Mesenchymal stem cell (in vitro differentiated cells and primary cell): ENCODE measurements around the gene SAMHD1.
A peak's percentile ranks its signal among the peaks of the same experiment; 100 is the strongest.

ENCODE experiments used
- DNase-seq: peaks from one replicate; pipeline ENCODE4 v3.0.0-alpha.2; 2013
- H2AFZ ChIP-seq: one replicate; pipeline ENCODE4 v1.6.1; 2013; ENCODE audit warnings: low read depth, mild to moderate bottlenecking, control low read depth, inconsistent platforms, low read length, moderate library complexity
- H2AK5ac ChIP-seq: 2 replicates; pipeline ENCODE4 v1.6.1; 2013; ENCODE audit warnings: low read length, moderate library complexity, mild to moderate bottlenecking, inconsistent platforms; ENCODE audit not compliant: severe bottlenecking
- H2BK120ac ChIP-seq: one replicate; pipeline ENCODE4 v1.6.1; 2013; ENCODE audit warnings: low read depth, mild to moderate bottlenecking, inconsistent platforms, low read length, moderate library complexity
- H2BK12ac ChIP-seq, 2 experiments: one replicate each; pipeline ENCODE4 v1.6.1; 2013; ENCODE audit warnings: inconsistent platforms in 2 of 2, low read length in 2 of 2, mild to moderate bottlenecking in 2 of 2, moderate library complexity in 2 of 2, control low read depth in 1 of 2
- H2BK15ac ChIP-seq: one replicate; pipeline ENCODE4 v1.6.1; 2013; ENCODE audit warnings: mild to moderate bottlenecking, low read depth, inconsistent platforms; ENCODE audit not compliant: poor library complexity, severe bottlenecking
- H2BK5ac ChIP-seq: 2 replicates; pipeline ENCODE4 v1.6.1; 2013; ENCODE audit warnings: low read depth, mild to moderate bottlenecking, low read length, control low read depth, inconsistent platforms; ENCODE audit not compliant: poor library complexity, severe bottlenecking
- H3K14ac ChIP-seq, 2 experiments: one replicate each; pipeline ENCODE4 v1.6.1; 2013; ENCODE audit warnings: inconsistent platforms in 2 of 2, low read length in 2 of 2, control low read depth in 1 of 2, mild to moderate bottlenecking in 1 of 2, moderate library complexity in 1 of 2
- H3K18ac ChIP-seq, 2 experiments: one replicate each; pipeline ENCODE4 v1.6.1; 2013; ENCODE audit warnings: inconsistent platforms in 2 of 2, low read length in 2 of 2, control low read depth in 1 of 2, low read depth in 1 of 2, mild to moderate bottlenecking in 1 of 2
- H3K23ac ChIP-seq, 2 experiments: one replicate each; pipeline ENCODE4 v1.6.1; 2013; ENCODE audit warnings: inconsistent platforms in 2 of 2, low read length in 2 of 2, mild to moderate bottlenecking in 2 of 2, moderate library complexity in 2 of 2, control low read depth in 1 of 2
- H3K27ac ChIP-seq: 2 replicates; pipeline ENCODE4 v1.5.1; 2013; ENCODE audit warnings: mild to moderate bottlenecking, moderate library complexity, low read length, control low read depth, inconsistent platforms; ENCODE audit not compliant: poor library complexity, severe bottlenecking
- H3K27me3 ChIP-seq, 2 experiments: 2 replicates each; pipeline versions ENCODE4 v1.6.1 to v1.7.0; 2013; ENCODE audit warnings: low read length in 2 of 2, mild to moderate bottlenecking in 2 of 2, moderate library complexity in 2 of 2, control low read depth in 1 of 2, inconsistent platforms in 1 of 2; ENCODE audit not compliant: control insufficient read depth in 1 of 2, insufficient read depth in 1 of 2
- H3K36me3 ChIP-seq, 2 experiments: 2 replicates each; pipeline versions ENCODE4 v1.6.1 to v1.7.0; 2013; ENCODE audit warnings: low read length in 2 of 2, control low read depth in 1 of 2, inconsistent platforms in 1 of 2, low read depth in 1 of 2, mild to moderate bottlenecking in 1 of 2; ENCODE audit not compliant: insufficient read depth in 2 of 2, control insufficient read depth in 1 of 2
- H3K4ac ChIP-seq, 2 experiments: one replicate each; pipeline ENCODE4 v1.6.1; 2013; ENCODE audit warnings: inconsistent platforms in 2 of 2, low read length in 2 of 2, mild to moderate bottlenecking in 2 of 2, moderate library complexity in 2 of 2, control low read depth in 1 of 2, low read depth in 1 of 2
- H3K4me1 ChIP-seq: 2 replicates; pipeline ENCODE4 v1.6.1; 2013; ENCODE audit warnings: low read depth, low read length, control low read depth; ENCODE audit not compliant: control insufficient read depth, insufficient read depth
- H3K4me2 ChIP-seq: 2 replicates; pipeline ENCODE4 v1.6.1; 2013; ENCODE audit warnings: low read length, mild to moderate bottlenecking, inconsistent platforms; ENCODE audit not compliant: poor library complexity, severe bottlenecking
- H3K4me3 ChIP-seq, 2 experiments: 2 replicates each; pipeline versions ENCODE4 v1.5.1 to v1.7.0; 2013; ENCODE audit warnings: low read length in 2 of 2, mild to moderate bottlenecking in 2 of 2, control low read depth in 1 of 2, low read depth in 1 of 2; ENCODE audit not compliant: insufficient read depth in 1 of 2
- H3K79me1 ChIP-seq: replicated peaks from 2 replicates; pipeline ENCODE4 v1.6.1; 2013; ENCODE audit warnings: mild to moderate bottlenecking, control low read depth, low read length, inconsistent platforms; ENCODE audit not compliant: poor library complexity, severe bottlenecking
- H3K9ac ChIP-seq: 2 replicates; pipeline ENCODE4 v1.7.0; 2013; ENCODE audit warnings: mild to moderate bottlenecking, low read length, moderate library complexity
- H3K9me3 ChIP-seq: 2 replicates; pipeline ENCODE4 v1.7.0; 2013; ENCODE audit warnings: mild to moderate bottlenecking, low read length; ENCODE audit not compliant: control insufficient read depth
- H4K8ac ChIP-seq: one replicate; pipeline ENCODE4 v1.6.1; 2013; ENCODE audit warnings: inconsistent platforms, mild to moderate bottlenecking, low read length, moderate library complexity
- H4K91ac ChIP-seq: one replicate; pipeline ENCODE4 v1.6.1; 2013; ENCODE audit warnings: mild to moderate bottlenecking, low read length, inconsistent platforms
- WGBS: methylation state at CpG from one replicate; pipeline ENCODE4 v1.1.7; 2013; ENCODE audit warnings: mixed read lengths; 5-methylcytosine and 5-hydroxymethylcytosine counted together

Gene SAMHD1

GRCh38 chr20:36854348-36855240 lies 96.9 kb downstream of the SAMHD1 start:
- Histone ChIP-seq H3K18ac (peak overlapping the region in 1 of 2 experiments; percentile 24), H4K8ac (peak overlapping the region; percentile 70), H3K4me2 (no peak overlapping the region), H2BK15ac (peak overlapping the region; percentile 73), H2BK12ac (peak overlapping the region in 1 of 2 experiments; percentile 10), H3K4me1 (peaks cover 39% of the 10 kb centered on the region), H2BK120ac (no peak overlapping the region), H3K4me3 (no peak overlapping the region), H3K79me1 (peaks cover 27% of the 10 kb centered on the region), H3K14ac (no peak overlapping the region), H2AFZ (no peak overlapping the region), H4K91ac (peak overlapping the region; percentile 8), H3K9me3 (no peaks in the 10 kb centered on the region), H2AK5ac (no peak overlapping the region), H3K27ac (no peak overlapping the region), H3K36me3 (peaks cover 10 to 28% of the 10 kb centered on the region in 2 experiments), H3K4ac (peak overlapping the region in 1 of 2 experiments; percentile 11), H3K27me3 (no peaks in the 10 kb centered on the region), H3K23ac (peak overlapping the region in 1 of 2 experiments; percentile 34), H2BK5ac (no peak overlapping the region), H3K9ac (peak overlapping the region; percentile 68)
- no peak for DNase-seq
- WGBS, result 85% methylated on average over 20 of the region's 21 CpGs

GRCh38 chr20:36852187-36852586 lies 99.3 kb downstream of the SAMHD1 start:
- Histone ChIP-seq H3K4me3 (no peak overlapping the region), H3K18ac (no peak overlapping the region), H3K9me3 (no peaks in the 10 kb centered on the region), H3K36me3 (peaks cover 4 to 20% of the 10 kb centered on the region in 2 experiments), H3K4ac (peak overlapping the region in 1 of 2 experiments; percentile 70), H3K9ac (peak overlapping the region; percentile 46), H3K14ac (no peak overlapping the region), H4K91ac (peak overlapping the region; percentile 27), H4K8ac (peak overlapping the region; percentile 25), H3K27me3 (no peaks in the 10 kb centered on the region), H3K23ac (no peak overlapping the region), H2BK12ac (no peak overlapping the region), H2AK5ac (no peak overlapping the region), H3K79me1 (peaks cover 28% of the 10 kb centered on the region), H2BK5ac (no peak overlapping the region), H2BK15ac (peak overlapping the region; percentile 7), H3K4me2 (no peak overlapping the region), H2AFZ (no peak overlapping the region), H3K27ac (no peak overlapping the region), H3K4me1 (peaks cover 37% of the 10 kb centered on the region), H2BK120ac (no peak overlapping the region)
- no peak for DNase-seq
- 98% methylated on average over 12 of the region's 12 CpGs for WGBS

GRCh38 chr20:36851490-36851889 lies 100.0 kb downstream of the SAMHD1 start:
- no peaks in the 10 kb centered on the region for H3K27me3 ChIP-seq
- H3K23ac ChIP-seq, result no peak overlapping the region
- H3K14ac ChIP-seq, result no peak overlapping the region
- H4K91ac ChIP-seq, result no peak overlapping the region
- peaks cover 33% of the 10 kb centered on the region for H3K4me1 ChIP-seq
- no peaks in the 10 kb centered on the region for H3K9me3 ChIP-seq
- H2AFZ ChIP-seq, result no peak overlapping the region
- no peak overlapping the region for H2BK120ac ChIP-seq
- H3K4me3 ChIP-seq, result no peak overlapping the region
- H3K9ac ChIP-seq, result peak overlapping the region; percentile 46
- WGBS, result 100% methylated on average over 1 of the region's 2 CpGs
- H3K79me1 ChIP-seq, result peaks cover 28% of the 10 kb centered on the region
- no peak overlapping the region for H3K27ac ChIP-seq
- H2AK5ac ChIP-seq, result no peak overlapping the region
- H3K4me2 ChIP-seq, result no peak overlapping the region
- no peak overlapping the region for H2BK5ac ChIP-seq
- no peak overlapping the region for H3K4ac ChIP-seq
- no peak for DNase-seq
- no peak overlapping the region for H3K18ac ChIP-seq
- H2BK15ac ChIP-seq, result no peak overlapping the region
- peaks cover 4 to 14% of the 10 kb centered on the region in 2 experiments for H3K36me3 ChIP-seq
- H4K8ac ChIP-seq, result no peak overlapping the region
- H2BK12ac ChIP-seq, result peak overlapping the region in 1 of 2 experiments; percentile 2

GRCh38 chr20:36850759-36851158 lies 100.7 kb downstream of the SAMHD1 start:
- no peak overlapping the region for H2BK12ac ChIP-seq
- H3K14ac ChIP-seq, result no peak overlapping the region
- peaks cover 4 to 14% of the 10 kb centered on the region in 2 experiments for H3K36me3 ChIP-seq
- no peak for DNase-seq
- H3K4me1 ChIP-seq, result peaks cover 32% of the 10 kb centered on the region
- H3K4ac ChIP-seq, result no peak overlapping the region
- H4K8ac ChIP-seq, result no peak overlapping the region
- WGBS, result over 99% methylated on average over 6 of the region's 6 CpGs
- H2BK5ac ChIP-seq, result no peak overlapping the region
- no peaks in the 10 kb centered on the region for H3K27me3 ChIP-seq
- peaks cover 23% of the 10 kb centered on the region for H3K79me1 ChIP-seq
- H2AFZ ChIP-seq, result no peak overlapping the region
- H2BK15ac ChIP-seq, result no peak overlapping the region
- no peaks in the 10 kb centered on the region for H3K9me3 ChIP-seq
- H3K4me3 ChIP-seq, result no peak overlapping the region
- no peak overlapping the region for H3K18ac ChIP-seq
- H3K4me2 ChIP-seq, result no peak overlapping the region
- no peak overlapping the region for H3K23ac ChIP-seq
- no peak overlapping the region for H3K9ac ChIP-seq
- no peak overlapping the region for H2AK5ac ChIP-seq
- H4K91ac ChIP-seq, result no peak overlapping the region
- no peak overlapping the region for H3K27ac ChIP-seq
- no peak overlapping the region for H2BK120ac ChIP-seq
